ENCODE data around the gene FARP1. TPM values are rescaled to one million over a fixed set of nuclear protein-coding genes. Genes with fewer than 3 reads are reported as not detected.

The FARP1 gene
- total RNA-seq, 4 donors from 2014 or later: 1.5 to 10.3 (median 6.4) TPM

DNA sequence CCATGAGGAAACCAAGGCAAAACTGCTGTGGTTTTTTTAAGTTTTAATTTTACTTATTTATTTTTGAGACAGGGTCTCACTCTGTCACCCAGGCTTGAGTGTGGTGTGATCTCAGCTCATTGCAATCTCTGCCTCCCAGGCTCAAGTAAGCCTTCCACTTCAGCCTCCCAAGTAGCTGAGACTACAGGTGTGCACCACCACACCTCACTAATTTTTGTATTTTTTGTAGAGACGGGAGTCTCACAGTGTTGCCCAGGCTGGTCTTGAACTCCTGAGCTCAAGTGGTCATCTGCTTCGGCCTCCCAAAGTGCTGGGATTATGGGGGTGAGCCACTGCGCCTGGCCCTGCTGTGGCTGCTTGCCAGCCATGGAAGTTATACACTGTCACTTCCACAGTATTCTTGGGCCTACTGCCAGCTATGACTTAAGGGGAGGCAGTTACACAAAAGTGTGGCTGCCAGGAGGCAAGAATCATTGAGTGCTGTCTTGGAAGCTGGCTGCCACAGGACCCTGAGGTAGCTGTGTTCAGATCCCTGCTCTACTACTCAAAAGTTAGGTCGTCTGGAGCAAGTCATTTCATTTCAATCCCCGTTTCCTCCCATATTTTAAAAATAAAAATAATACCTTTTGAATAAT, 12.7 kb downstream of the FARP1 start:
- no peak for DNase-seq
- no peak for TF ChIP-seq CTCF (IDR thresholded peaks at IDR 0.05)
- TF ChIP-seq POLR2A (IDR thresholded peaks at IDR 0.05): no peak
- Histone ChIP-seq H3K4me1 (no peaks in the 10 kb centered on the region), H3K27me3 (no peaks in the 10 kb centered on the region), H3K4me3 (no peak overlapping the region), H3K27ac (no peak overlapping the region), H3K9me3 (no peaks in the 10 kb centered on the region), H3K36me3 (no peaks in the 10 kb centered on the region)
- intact Hi-C loops (cut with DNase I): no loop called here
- 57 to 75% methylated on average over 4 to 5 of the region's 5 CpGs for WGBS, 2 donors

- Histone ChIP-seq H3K4me1 (no peaks in the 10 kb centered on the region), H3K9me3 (no peaks in the 10 kb centered on the region), H3K4me3 (no peak overlapping the region), H3K36me3 (no peaks in the 10 kb centered on the region), H3K27ac (no peak overlapping the region), H3K27me3 (no peaks in the 10 kb centered on the region)
- 69 to 74% methylated on average over 2 of the region's 2 CpGs for WGBS, 2 donors
- intact Hi-C loops (cut with DNase I): no loop called here
- no peak for DNase-seq
- no peak for TF ChIP-seq CTCF (IDR thresholded peaks at IDR 0.05)
- no peak for TF ChIP-seq POLR2A (IDR thresholded peaks at IDR 0.05)
These were observed 13.4 kb downstream of the FARP1 start for GRCh38 chr13:98156259-98156658.

DNA sequence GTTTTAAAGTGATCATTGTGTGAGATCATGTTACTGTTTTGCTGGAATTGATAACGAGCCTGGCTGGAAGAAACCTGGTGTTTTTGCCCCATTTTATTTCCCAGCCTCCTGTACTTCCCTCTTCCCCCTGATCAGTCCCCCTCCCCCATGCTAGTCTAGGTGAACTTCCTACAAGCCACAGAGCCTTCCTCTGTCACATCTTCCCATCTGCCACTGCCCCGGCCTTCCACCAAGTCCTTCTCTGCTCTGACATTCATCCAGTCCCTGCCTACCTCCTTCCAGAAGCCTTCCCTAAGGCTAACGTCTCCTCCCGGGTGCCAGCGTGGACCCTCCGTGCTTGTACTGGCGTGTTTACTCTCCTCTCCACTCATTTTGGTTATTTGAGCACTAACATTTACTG, 14.3 kb downstream of the FARP1 start:
- Histone ChIP-seq H3K36me3 (no peaks in the 10 kb centered on the region), H3K4me3 (no peak overlapping the region), H3K27ac (no peak overlapping the region), H3K4me1 (no peaks in the 10 kb centered on the region), H3K27me3 (no peaks in the 10 kb centered on the region), H3K9me3 (no peaks in the 10 kb centered on the region)
- 68 to 88% methylated on average over 7 of the region's 7 CpGs for WGBS, 2 donors
- intact Hi-C loops (cut with DNase I): no loop called here
- DNase-seq: no peak
- TF ChIP-seq POLR2A (IDR thresholded peaks at IDR 0.05): no peak
- no peak for TF ChIP-seq CTCF (IDR thresholded peaks at IDR 0.05)

- TF ChIP-seq CTCF (IDR thresholded peaks at IDR 0.05): no peak
- TF ChIP-seq POLR2A (IDR thresholded peaks at IDR 0.05): no peak
- Histone ChIP-seq H3K27me3 (no peaks in the 10 kb centered on the region), H3K27ac (no peak overlapping the region), H3K4me3 (no peak overlapping the region), H3K36me3 (no peaks in the 10 kb centered on the region), H3K4me1 (no peaks in the 10 kb centered on the region), H3K9me3 (no peaks in the 10 kb centered on the region)
- DNase-seq: no peak
- intact Hi-C loops (cut with DNase I): no loop called here
- 90 to 94% methylated on average over 1 of the region's 1 CpG for WGBS, 2 donors
These were observed 14.7 kb downstream of the FARP1 start for GRCh38 chr13:98157609-98158008.

GRCh38 chr13:98158172-98158899, 15.4 kb downstream of the FARP1 start:
- Histone ChIP-seq H3K27ac (no peak overlapping the region), H3K4me1 (no peaks in the 10 kb centered on the region), H3K36me3 (no peaks in the 10 kb centered on the region), H3K4me3 (no peak overlapping the region), H3K27me3 (no peaks in the 10 kb centered on the region), H3K9me3 (no peaks in the 10 kb centered on the region)
- TF ChIP-seq CTCF (IDR thresholded peaks at IDR 0.05): no peak
- TF ChIP-seq POLR2A (IDR thresholded peaks at IDR 0.05): no peak
- WGBS, 2 donors: 80 to 89% methylated on average over 5 of the region's 5 CpGs
- DNase-seq: no peak
- intact Hi-C loops (cut with DNase I): no loop called here
